HG03439 (cell line): ENCODE data around the gene SLC43A1.
"Not testable (repeated sequence)": the region's sequence is repeated elsewhere in the genome, so short reads cannot be mapped to it uniquely, and the experiment has no call there.

ENCODE experiments used
- ATAC-seq: cut with Tn5 transposase; IDR thresholded peaks from one replicate; pipeline ENCODE4 v1.9.1; 2021; ENCODE audit warnings: mild to moderate bottlenecking, moderate library complexity; ENCODE audit not compliant: unreplicated experiment

Gene SLC43A1

GRCh38 chr11:57515332-57516060 is at the start of gene SLC43A1:
SLC43A1 (minus strand) TSS chr11:57515702; CDS start chr11:57514111, 1,591 bp downstream.
- ATAC-seq: peak; percentile 35

- ATAC-seq: no peak
Measured at GRCh38 chr11:57562596-57562995, 47.1 kb upstream of the SLC43A1 start.

- no peak for ATAC-seq
Measured at GRCh38 chr11:57560146-57560545, 44.6 kb upstream of the SLC43A1 start.

GRCh38 chr11:57556041-57556440 is 40.5 kb upstream of the SLC43A1 start:
- no peak for ATAC-seq

GRCh38 chr11:57555393-57555792 is 39.9 kb upstream of the SLC43A1 start:
- ATAC-seq: no peak

- ATAC-seq: no peak
Measured at GRCh38 chr11:57552479-57552878, 37.0 kb upstream of the SLC43A1 start.

- ATAC-seq: no peak
Measured at GRCh38 chr11:57551941-57552340, 36.4 kb upstream of the SLC43A1 start.

GRCh38 chr11:57549983-57550382 is 34.5 kb upstream of the SLC43A1 start:
- ATAC-seq: no peak

GRCh38 chr11:57547854-57548377 is 32.4 kb upstream of the SLC43A1 start:
- peak; percentile 78 for ATAC-seq

GRCh38 chr11:57546869-57547475 is 31.5 kb upstream of the SLC43A1 start:
- peak; percentile 50 for ATAC-seq

- no peak for ATAC-seq
Measured at GRCh38 chr11:57546451-57546850, 30.9 kb upstream of the SLC43A1 start.

- no peak for ATAC-seq
Measured at GRCh38 chr11:57545883-57546282, 30.4 kb upstream of the SLC43A1 start.

- no peak for ATAC-seq
Measured at GRCh38 chr11:57544566-57544965, 29.1 kb upstream of the SLC43A1 start.

GRCh38 chr11:57543593-57543992 is 28.1 kb upstream of the SLC43A1 start:
- no peak for ATAC-seq

GRCh38 chr11:57542582-57542981 is 27.1 kb upstream of the SLC43A1 start:
- no peak for ATAC-seq

GRCh38 chr11:57541169-57541568 is 25.7 kb upstream of the SLC43A1 start:
- ATAC-seq: no peak

GRCh38 chr11:57539342-57539741 is 23.8 kb upstream of the SLC43A1 start:
- ATAC-seq: no peak

- no peak for ATAC-seq
Measured at GRCh38 chr11:57536947-57537619, 21.6 kb upstream of the SLC43A1 start, which contains the start of gene SMTNL1. SMTNL1 (plus strand) TSS chr11:57537595; CDS start chr11:57542643, 5,048 bp downstream.

GRCh38 chr11:57534449-57534848 is 18.9 kb upstream of the SLC43A1 start:
- ATAC-seq: not testable (repeated sequence)

GRCh38 chr11:57530596-57531507 is 15.3 kb upstream of the SLC43A1 start, which contains the start of gene TIMM10:
TIMM10 (minus strand) TSS chr11:57530754; CDS start chr11:57530189, 565 bp downstream.
- peak; percentile 99 for ATAC-seq
